Thyroid gland (tissue), 4 donors: ENCODE data around the gene DLGAP4. TPM values are rescaled to one million over a fixed set of nuclear protein-coding genes. Genes with fewer than 3 reads are reported as not detected.

ENCODE experiments used
- DNase-seq, 2 donors: peaks; one replicate each; pipeline ENCODE4 v3.0.0-alpha.2; 2019
- H3K27ac ChIP-seq, 3 donors: fragments of 200-600 bp; sonication (generic); 1 replicate in 2 of 3; 2 replicates in 1 of 3; pipeline ENCODE4 v1.5.1; 2016 to 2019; ENCODE audit warnings: mild to moderate bottlenecking in 1 of 3, moderate library complexity in 1 of 3
- H3K27me3 ChIP-seq: fragments of 200-600 bp; sonication (generic); one replicate; pipeline ENCODE4 v1.5.1; 2019
- H3K36me3 ChIP-seq, 2 donors: fragments of 200-600 bp; sonication (generic); one replicate each; pipeline ENCODE4 v1.5.1; 2016 to 2019
- H3K4me1 ChIP-seq, 2 donors: fragments of 200-600 bp; sonication (generic); one replicate each; pipeline ENCODE4 v1.5.1; 2017 to 2019
- H3K4me3 ChIP-seq, 3 donors: fragments of 200-600 bp; sonication (generic); replicated peaks in 1 of 3; 1 replicate in 2 of 3; 2 replicates in 1 of 3; pipeline ENCODE4 v1.5.1; 2016; ENCODE audit warnings: mild to moderate bottlenecking in 1 of 3
- H3K9me3 ChIP-seq: fragments of 200-600 bp; sonication (generic); one replicate; pipeline ENCODE4 v1.5.1; 2017
- CTCF ChIP-seq, 6 experiments: fragments of 200-600 bp in 3 of 6; fragments of 450-650 bp in 3 of 6; sonication (generic) in 3 of 6; IDR thresholded peaks; one replicate each; pipeline ENCODE4 v1.5.1; 2016 to 2019; ENCODE audit warnings: antibody characterized with exemption in 6 of 6, mild to moderate bottlenecking in 2 of 6, inconsistent platforms in 1 of 6, moderate library complexity in 1 of 6
- POLR2A ChIP-seq, 2 donors: fragments of 450-650 bp; IDR thresholded peaks; one replicate each; pipeline ENCODE4 v1.6.1; 2017; ENCODE audit warnings: antibody characterized with exemption in 2 of 2, mild to moderate bottlenecking in 2 of 2, moderate library complexity in 1 of 2
- WGBS, 2 donors: methylation state at CpG; one replicate each; pipeline ENCODE4 v1.1.5; 2017; 5-methylcytosine and 5-hydroxymethylcytosine counted together
- intact Hi-C: fragments of 100-400 bp; cut with DNase I; formaldehyde crosslinking; loops from one replicate; pipeline ENCODE4 v1.15.1; 2023
- total RNA-seq, 4 donors: library from RNA; depleted of rRNA; stranded (reverse); fragments of >200 nt; gene quantifications; one replicate each; pipeline ENCODE4 v1.2.3, GENCODE V29; 2016

Gene DLGAP4
- total RNA-seq, 4 donors from 2014 or later, result 29.3 to 52.4 (median 41.5) TPM

- TF ChIP-seq POLR2A (IDR thresholded peaks at IDR 0.05), result no peak
- TF ChIP-seq CTCF (IDR thresholded peaks at IDR 0.05), result no peak
- H3K36me3 ChIP-seq, result no peaks in the 10 kb centered on the region
Observed at GRCh38 chr20:36435124-36435523, 129.0 kb downstream of the DLGAP4 start.

DNA sequence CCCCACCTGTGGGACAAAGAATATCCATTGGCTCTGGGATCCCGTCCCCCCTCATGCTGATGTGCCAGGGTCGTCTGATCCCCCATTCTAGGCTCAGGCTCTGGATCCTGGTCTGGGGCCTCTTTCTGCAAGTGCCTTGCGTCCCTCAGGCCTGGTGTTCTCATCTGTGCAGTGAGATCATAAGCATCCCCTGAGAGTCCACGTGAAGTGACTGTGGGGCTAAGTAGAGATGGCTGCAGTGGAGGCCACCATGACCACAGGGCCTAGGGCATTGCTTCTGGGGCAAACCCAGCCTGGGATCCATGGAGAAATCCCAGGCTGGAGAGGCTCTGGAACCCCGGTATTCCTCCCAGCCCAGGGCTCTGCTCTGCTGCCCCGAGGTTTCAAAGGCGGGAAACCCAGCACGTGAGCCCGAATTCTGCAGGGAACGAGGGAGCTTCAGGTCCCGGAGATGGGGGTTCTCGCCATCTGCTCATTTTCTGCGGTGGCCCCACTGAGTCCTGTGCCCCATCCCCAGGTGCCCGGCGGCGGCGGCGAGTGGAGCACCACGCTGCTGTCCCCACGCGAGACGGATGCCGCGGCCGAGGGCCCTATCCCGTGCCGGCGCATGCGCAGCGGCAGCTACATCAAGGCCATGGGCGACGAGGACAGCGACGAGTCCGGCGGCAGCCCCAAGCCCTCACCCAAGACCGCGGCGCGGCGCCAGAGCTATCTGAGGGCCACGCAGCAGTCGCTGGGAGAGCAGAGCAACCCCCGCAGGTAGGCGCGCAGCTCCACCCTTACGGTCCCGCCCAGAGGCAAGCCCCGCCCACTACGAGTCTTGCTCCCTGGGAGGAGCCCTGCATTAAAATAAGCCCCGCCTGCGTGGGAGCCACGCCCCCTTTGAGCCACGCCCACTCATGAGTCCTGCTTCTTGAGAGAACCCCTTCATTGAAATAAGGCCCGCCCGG, 129.7 kb downstream of the DLGAP4 start:
- WGBS, 2 donors, result 35 to 60% methylated on average over 11 to 29 of the region's 56 CpGs
- no peaks in the 10 kb centered on the region for H3K36me3 ChIP-seq
- intact Hi-C loops, result no loop called here

More at GRCh38 chr20:36435124-36435523, 129.0 kb downstream of the DLGAP4 start:
- WGBS, 2 donors, result 81 to 82% methylated on average over 3 to 7 of the region's 7 CpGs
- Histone ChIP-seq H3K4me1 (peaks cover 0 to 5% of the 10 kb centered on the region in 2 donors), H3K4me3 (no peak overlapping the region), H3K9me3 (no peaks in the 10 kb centered on the region), H3K27me3 (no peaks in the 10 kb centered on the region), H3K27ac (no peak overlapping the region)
- DNase-seq, result no peak
- intact Hi-C loops, result no loop called here

DNA sequence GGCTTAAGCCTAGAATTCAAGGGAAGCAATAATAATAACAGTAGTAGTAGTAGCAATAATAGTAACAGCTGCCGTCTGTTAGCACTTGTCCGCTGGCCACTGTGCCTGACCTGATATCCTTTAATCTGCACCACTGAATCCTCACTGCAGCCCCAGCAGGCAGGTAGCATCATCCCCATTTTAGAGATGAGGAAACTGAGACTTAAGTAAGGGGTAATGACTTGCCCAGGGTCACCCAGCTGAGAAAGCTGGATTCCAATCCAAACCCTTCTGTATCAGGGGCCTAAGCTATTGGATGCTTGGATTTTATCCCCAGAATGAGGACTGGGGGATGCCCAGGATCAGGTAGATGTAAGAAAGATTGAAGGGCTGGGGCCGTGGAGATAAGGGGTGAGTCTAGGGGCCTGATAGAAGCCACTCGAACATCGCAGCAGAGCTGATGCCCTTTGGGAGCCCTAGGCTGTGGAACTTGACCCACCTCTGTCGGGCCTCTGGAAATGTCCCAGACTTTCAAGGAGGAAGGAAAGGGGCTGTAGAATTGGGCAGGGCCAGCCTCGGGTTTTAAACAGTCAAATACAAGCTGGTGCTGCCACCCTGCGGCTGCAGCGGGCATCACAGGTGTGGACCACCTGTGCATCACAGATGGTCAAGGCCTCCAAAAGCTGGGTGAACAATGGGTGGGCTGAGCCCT, 133.0 kb downstream of the DLGAP4 start:
- intact Hi-C loops, result no loop called here
- DNase-seq, result peak; percentile 69 to 71
- H3K27me3 ChIP-seq, result no peaks in the 10 kb centered on the region
- 28 to 35% methylated on average over 7 to 9 of the region's 9 CpGs for WGBS, 2 donors
- H3K36me3 ChIP-seq, result no peaks in the 10 kb centered on the region
- H3K4me3 ChIP-seq, result no peak overlapping the region
- H3K4me1 ChIP-seq, result peaks cover 0 to 5% of the 10 kb centered on the region in 2 donors
- H3K9me3 ChIP-seq, result no peaks in the 10 kb centered on the region
- TF ChIP-seq POLR2A (IDR thresholded peaks at IDR 0.05), result no peak
- peak; percentile 68 to 87 (median 71) for TF ChIP-seq CTCF (IDR thresholded peaks at IDR 0.05)
- no peak overlapping the region for H3K27ac ChIP-seq

More for the DNA sequence above, 129.7 kb downstream of the DLGAP4 start:
- Histone ChIP-seq H3K27ac (no peak overlapping the region), H3K4me3 (peak overlapping the region in 1 of 3 donors; percentile 5), H3K4me1 (peaks cover 0 to 5% of the 10 kb centered on the region in 2 donors), H3K27me3 (no peaks in the 10 kb centered on the region), H3K9me3 (no peaks in the 10 kb centered on the region)
- TF ChIP-seq CTCF (IDR thresholded peaks at IDR 0.05), result no peak
- TF ChIP-seq POLR2A (IDR thresholded peaks at IDR 0.05), result no peak
- DNase-seq, result peak; percentile 60 to 73

- no peak overlapping the region for H3K27ac ChIP-seq
- TF ChIP-seq CTCF (IDR thresholded peaks at IDR 0.05), result no peak
- no peak for TF ChIP-seq POLR2A (IDR thresholded peaks at IDR 0.05)
- H3K4me1 ChIP-seq, result peaks cover 0 to 5% of the 10 kb centered on the region in 2 donors
- no peaks in the 10 kb centered on the region for H3K27me3 ChIP-seq
- no peaks in the 10 kb centered on the region for H3K36me3 ChIP-seq
- DNase-seq, result no peak
- H3K4me3 ChIP-seq, result no peak overlapping the region
- no peaks in the 10 kb centered on the region for H3K9me3 ChIP-seq
- 36 to 61% methylated on average over 3 to 5 of the region's 7 CpGs for WGBS, 2 donors
- intact Hi-C loops, result no loop called here
Observed at GRCh38 chr20:36439731-36440072, 133.6 kb downstream of the DLGAP4 start.
